HCT116 (cell line): Measurements from ENCODE around the gene NR2C2AP. TPM values are rescaled to one million over a fixed set of nuclear protein-coding genes. Genes with fewer than 3 reads are reported as not detected.

Experiments used
- ATAC-seq: fragments of 200-7000 bp; cut with Tn5 transposase; 2 replicates; pipeline ENCODE4 v1.9.1; 2020; ENCODE audit warnings: mild to moderate bottlenecking, moderate library complexity
- BruUV-seq: library from RNA; stranded (reverse); fragments of 400-500 nt; replicated peaks from 2 replicates; lab custom pipeline; 2021; lab: Mats Ljungman, UMichigan
- CTCF ChIA-PET: fragments of 300-600 bp; sonication (Branson Sonifier 250); formaldehyde crosslinking; loops from one replicate; lab custom pipeline; 2021; ENCODE audit warnings: antibody characterized with exemption; lab: Charles Lee
- POLR2A ChIA-PET: fragments of 300-600, 350-600 bp; sonication (Branson Sonifier 250); formaldehyde crosslinking; loops from one replicate; lab custom pipeline; 2021; ENCODE audit warnings: antibody characterized with exemption; lab: Charles Lee
- RAD21 ChIA-PET, 2 experiments: fragments of 300-600 bp; sonication (Branson Sonifier 250); formaldehyde crosslinking; loops; one replicate each; lab custom pipeline; 2023; ENCODE audit warnings: low total read pairs in 2 of 2; ENCODE audit not compliant: uncharacterized antibody in 2 of 2, unreplicated experiment in 2 of 2, low non-redundant PET in 1 of 2; lab: Charles Lee
- DNase-seq: peaks from one replicate; pipeline ENCODE4 v3.0.0-alpha.2; 2010; ENCODE audit warnings: low read depth, low spot score
- H2AFZ ChIP-seq: fragments of 200-600 bp; shearing (Covaris generic), sonication (generic); 2 replicates; pipeline ENCODE4 v1.6.1; 2017; ENCODE audit warnings: low read depth, mixed run types, mixed read lengths, antibody characterized with exemption, low read length; ENCODE audit not compliant: poor library complexity, severe bottlenecking
- H3K27ac ChIP-seq: 2 replicates; pipeline ENCODE4 v1.5.1; 2012; ENCODE audit warnings: low read depth, low read length
- H3K27me3 ChIP-seq: fragments of 200-600 bp; sonication (generic); 2 replicates; pipeline ENCODE4 v1.6.1; 2016; ENCODE audit warnings: mixed run types, low read length, mixed read lengths; ENCODE audit not compliant: insufficient read depth
- H3K36me3 ChIP-seq, 2 experiments: fragments of 200-500 bp in 1 of 2; fragments of 200-600 bp in 1 of 2; sonication (Bioruptor generic) in 1 of 2; sonication (generic) in 1 of 2; 2 replicates each; pipeline versions ENCODE4 v1.5.1 to v1.6.1; 2014 to 2016; ENCODE audit warnings: low read length in 2 of 2, inconsistent platforms in 1 of 2, mixed read lengths in 1 of 2, mixed run types in 1 of 2; ENCODE audit not compliant: insufficient read depth in 2 of 2, control insufficient read depth in 1 of 2
- H3K4me1 ChIP-seq, 2 experiments: fragments of 200-600 bp in 1 of 2; sonication (generic) in 1 of 2; 2 replicates each; pipeline versions ENCODE4 v1.5.1 to v1.6.1; 2012 to 2017; ENCODE audit warnings: low read length in 2 of 2, inconsistent platforms in 1 of 2, mild to moderate bottlenecking in 1 of 2, mixed read lengths in 1 of 2, mixed run types in 1 of 2, moderate library complexity in 1 of 2; ENCODE audit not compliant: insufficient read depth in 2 of 2, control insufficient read depth in 1 of 2
- H3K4me2 ChIP-seq: fragments of 200-600 bp; sonication (generic); 2 replicates; pipeline ENCODE4 v1.6.1; 2017; ENCODE audit warnings: mixed run types, low read length, mixed read lengths
- H3K4me3 ChIP-seq, 2 experiments: fragments of 200-600 bp in 1 of 2; sonication (generic) in 1 of 2; replicated peaks in 1 of 2; 2 replicates each; pipeline ENCODE4 v1.5.1; 2011 to 2016; ENCODE audit warnings: low read length in 2 of 2, control low read depth in 1 of 2, low read depth in 1 of 2, mild to moderate bottlenecking in 1 of 2, mixed read lengths in 1 of 2, mixed run types in 1 of 2
- H3K79me2 ChIP-seq: fragments of 200-600 bp; sonication (generic); 2 replicates; pipeline ENCODE4 v1.6.1; 2017; ENCODE audit warnings: mild to moderate bottlenecking, mixed run types, low read length, moderate library complexity, mixed read lengths; ENCODE audit not compliant: insufficient read depth
- H3K9ac ChIP-seq: fragments of 200-600 bp; sonication (generic); 2 replicates; pipeline ENCODE4 v1.6.1; 2016; ENCODE audit warnings: low read length, mixed read lengths
- H3K9me2 ChIP-seq: fragments of 200-600 bp; sonication (generic), shearing (Covaris generic); 2 replicates; pipeline ENCODE4 v1.6.1; 2017; ENCODE audit warnings: mixed run types, mild to moderate bottlenecking, moderate library complexity; ENCODE audit not compliant: insufficient read depth
- H3K9me3 ChIP-seq, 2 experiments: fragments of 200-500 bp in 1 of 2; fragments of 200-600 bp in 1 of 2; sonication (Bioruptor generic) in 1 of 2; sonication (generic) in 1 of 2; 2 replicates each; pipeline ENCODE4 v1.6.1; 2014 to 2017; ENCODE audit warnings: low read length in 2 of 2, mixed read lengths in 2 of 2, inconsistent platforms in 1 of 2, low read depth in 1 of 2, mild to moderate bottlenecking in 1 of 2, mixed run types in 1 of 2, moderate library complexity in 1 of 2; ENCODE audit not compliant: control insufficient read depth in 1 of 2, insufficient read depth in 1 of 2
- H4K20me1 ChIP-seq: fragments of 200-600 bp; sonication (generic), shearing (Covaris generic); 2 replicates; pipeline ENCODE4 v1.6.1; 2017; ENCODE audit warnings: mixed run types, mild to moderate bottlenecking, moderate library complexity; ENCODE audit not compliant: insufficient read depth
- CBX3 ChIP-seq: IDR thresholded peaks from 2 replicates; pipeline ENCODE4 v1.6.1; 2012; ENCODE audit warnings: low read depth
- CEBPB ChIP-seq: IDR thresholded peaks from 2 replicates; pipeline ENCODE4 v1.6.1; 2012; ENCODE audit warnings: low read depth
- EGR1 ChIP-seq: IDR thresholded peaks from 2 replicates; pipeline ENCODE4 v1.6.1; 2012; ENCODE audit warnings: low read depth
- ELF1 ChIP-seq: IDR thresholded peaks from 2 replicates; pipeline ENCODE4 v1.6.1; 2012; ENCODE audit warnings: low read depth, borderline replicate concordance
- EZH2 ChIP-seq: fragments of 200-600 bp; sonication (generic); IDR thresholded peaks from 2 replicates; pipeline ENCODE4 v1.6.1; 2017; ENCODE audit warnings: antibody characterized with exemption, mixed run types
- EZH2phosphoT487 ChIP-seq: fragments of 200-600 bp; IDR thresholded peaks from 2 replicates; pipeline ENCODE4 v1.6.1; 2018; ENCODE audit warnings: antibody characterized with exemption, borderline replicate concordance
- FOSL1 ChIP-seq: IDR thresholded peaks from 2 replicates; pipeline ENCODE4 v1.6.1; 2012; ENCODE audit warnings: low read depth
- POLR2A ChIP-seq: IDR thresholded peaks from 2 replicates; pipeline ENCODE4 v1.7.0; 2011; ENCODE audit warnings: borderline replicate concordance; ENCODE audit not compliant: insufficient read depth, insufficient read length; ENCODE audit errors: extremely low read depth
- POLR2AphosphoS5 ChIP-seq: IDR thresholded peaks from 2 replicates; pipeline ENCODE4 v1.6.1; 2011; ENCODE audit warnings: mild to moderate bottlenecking, low read depth, low read length, moderate library complexity
- SIN3A ChIP-seq: IDR thresholded peaks from 2 replicates; pipeline ENCODE4 v1.6.1; 2012; ENCODE audit warnings: low read depth
- SRF ChIP-seq: IDR thresholded peaks from 2 replicates; pipeline ENCODE4 v1.6.1; 2012; ENCODE audit warnings: low read depth
- TCF7L2 ChIP-seq: IDR thresholded peaks from 2 replicates; pipeline ENCODE4 v1.7.0; 2011; ENCODE audit warnings: borderline replicate concordance, inconsistent platforms; ENCODE audit not compliant: insufficient read depth, insufficient read length; ENCODE audit errors: extremely low read depth
- YY1 ChIP-seq: IDR thresholded peaks from 2 replicates; pipeline ENCODE4 v1.6.1; 2011; ENCODE audit warnings: low read length, low read depth, moderate library complexity, mild to moderate bottlenecking; ENCODE audit not compliant: insufficient replicate concordance; ENCODE audit errors: extremely low read depth
- ZFX ChIP-seq: fragments of 450-650 bp; IDR thresholded peaks from 2 replicates; pipeline ENCODE4 v1.6.1; 2017
- ZNF274 ChIP-seq: fragments of 200-500 bp; sonication (Bioruptor generic); IDR thresholded peaks from 2 replicates; pipeline ENCODE4 v1.6.1; 2014; ENCODE audit warnings: mild to moderate bottlenecking, low read depth, low read length, inconsistent platforms
- intact Hi-C: fragments of 100-400 bp; cut with micrococcal nuclease; formaldehyde crosslinking; loops from 2 replicates; pipeline ENCODE4 v1.10.0; 2022
- total RNA-seq: library from RNA; stranded (reverse); gene quantifications from one replicate; pipeline ENCODE4 v1.2.1, GENCODE V29; 2021; ENCODE audit not compliant: unreplicated experiment
- TF ChIP-seq, protein P1 (sequence below): IDR thresholded peaks from 2 replicates; pipeline ENCODE4 v1.6.1; 2012
- TF ChIP-seq, protein P2 (sequence below): IDR thresholded peaks from 2 replicates; pipeline ENCODE4 v1.6.1; 2012; ENCODE audit warnings: low read depth
- TF ChIP-seq, protein P3 (sequence below): IDR thresholded peaks from 2 replicates; pipeline ENCODE4 v1.6.1; 2012

NR2C2AP gene
- total RNA-seq, 1 experiment from 2014 or later = 45.3 TPM

DNA sequence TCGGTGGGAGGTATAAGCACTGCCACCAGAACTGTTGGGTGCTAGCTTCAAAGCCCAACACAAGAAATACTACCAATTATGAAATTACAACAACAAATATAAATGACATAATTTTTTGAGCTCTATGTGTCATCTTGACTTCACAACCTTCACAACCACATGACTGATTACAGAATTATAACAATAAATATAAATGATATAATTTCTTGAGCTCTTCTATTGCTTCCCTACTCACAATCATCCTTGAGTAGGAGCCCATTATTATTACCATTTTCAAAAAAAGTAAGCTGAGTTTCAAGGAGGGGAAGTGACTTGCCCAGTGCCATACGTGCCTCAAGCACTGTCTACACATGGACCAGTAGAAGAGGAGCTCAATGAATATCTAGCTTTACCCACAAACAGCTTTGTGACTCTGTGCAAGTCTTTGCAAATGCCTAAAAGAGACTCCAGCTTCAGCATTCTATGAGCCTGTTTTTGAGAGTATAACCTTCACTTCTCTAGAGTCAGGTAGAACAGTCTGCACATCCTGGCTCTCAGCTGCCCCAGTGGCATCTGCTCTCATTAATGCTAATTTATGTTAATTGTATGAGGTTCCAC, 31.1 kb upstream of the NR2C2AP start:
- H2AFZ ChIP-seq = no peak overlapping the region
- POLR2A ChIA-PET = no interaction called here
- DNase-seq = no peak
- H4K20me1 ChIP-seq = no peaks in the 10 kb centered on the region
- H3K36me3 ChIP-seq = no peaks in the 10 kb centered on the region
- H3K9me2 ChIP-seq = no peaks in the 10 kb centered on the region
- H3K79me2 ChIP-seq = no peaks in the 10 kb centered on the region
- H3K9ac ChIP-seq = no peak overlapping the region
- no peak overlapping the region for H3K4me2 ChIP-seq
- no TSS peak for BruUV-seq
- no peak overlapping the region for H3K27ac ChIP-seq
- H3K27me3 ChIP-seq = peaks cover 4% of the 10 kb centered on the region; the same call in 1 of the 2 replicates
- TF ChIP-seq CBX3 (no peak), SRF (no peak), POLR2AphosphoS5 (no peak), SIN3A (no peak), ZFX (no peak), CEBPB (no peak), TCF7L2 (no peak), YY1 (no peak), FOSL1 (no peak), ZNF274 (no peak), ELF1 (no peak), EZH2phosphoT487 (no peak), EZH2 (no peak), EGR1 (no peak), POLR2A (no peak)
- TF ChIP-seq, protein P1, sequence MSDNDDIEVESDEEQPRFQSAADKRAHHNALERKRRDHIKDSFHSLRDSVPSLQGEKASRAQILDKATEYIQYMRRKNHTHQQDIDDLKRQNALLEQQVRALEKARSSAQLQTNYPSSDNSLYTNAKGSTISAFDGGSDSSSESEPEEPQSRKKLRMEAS = no peak
- TF ChIP-seq, protein P2, sequence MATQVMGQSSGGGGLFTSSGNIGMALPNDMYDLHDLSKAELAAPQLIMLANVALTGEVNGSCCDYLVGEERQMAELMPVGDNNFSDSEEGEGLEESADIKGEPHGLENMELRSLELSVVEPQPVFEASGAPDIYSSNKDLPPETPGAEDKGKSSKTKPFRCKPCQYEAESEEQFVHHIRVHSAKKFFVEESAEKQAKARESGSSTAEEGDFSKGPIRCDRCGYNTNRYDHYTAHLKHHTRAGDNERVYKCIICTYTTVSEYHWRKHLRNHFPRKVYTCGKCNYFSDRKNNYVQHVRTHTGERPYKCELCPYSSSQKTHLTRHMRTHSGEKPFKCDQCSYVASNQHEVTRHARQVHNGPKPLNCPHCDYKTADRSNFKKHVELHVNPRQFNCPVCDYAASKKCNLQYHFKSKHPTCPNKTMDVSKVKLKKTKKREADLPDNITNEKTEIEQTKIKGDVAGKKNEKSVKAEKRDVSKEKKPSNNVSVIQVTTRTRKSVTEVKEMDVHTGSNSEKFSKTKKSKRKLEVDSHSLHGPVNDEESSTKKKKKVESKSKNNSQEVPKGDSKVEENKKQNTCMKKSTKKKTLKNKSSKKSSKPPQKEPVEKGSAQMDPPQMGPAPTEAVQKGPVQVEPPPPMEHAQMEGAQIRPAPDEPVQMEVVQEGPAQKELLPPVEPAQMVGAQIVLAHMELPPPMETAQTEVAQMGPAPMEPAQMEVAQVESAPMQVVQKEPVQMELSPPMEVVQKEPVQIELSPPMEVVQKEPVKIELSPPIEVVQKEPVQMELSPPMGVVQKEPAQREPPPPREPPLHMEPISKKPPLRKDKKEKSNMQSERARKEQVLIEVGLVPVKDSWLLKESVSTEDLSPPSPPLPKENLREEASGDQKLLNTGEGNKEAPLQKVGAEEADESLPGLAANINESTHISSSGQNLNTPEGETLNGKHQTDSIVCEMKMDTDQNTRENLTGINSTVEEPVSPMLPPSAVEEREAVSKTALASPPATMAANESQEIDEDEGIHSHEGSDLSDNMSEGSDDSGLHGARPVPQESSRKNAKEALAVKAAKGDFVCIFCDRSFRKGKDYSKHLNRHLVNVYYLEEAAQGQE = no peak
- TF ChIP-seq, protein P3, sequence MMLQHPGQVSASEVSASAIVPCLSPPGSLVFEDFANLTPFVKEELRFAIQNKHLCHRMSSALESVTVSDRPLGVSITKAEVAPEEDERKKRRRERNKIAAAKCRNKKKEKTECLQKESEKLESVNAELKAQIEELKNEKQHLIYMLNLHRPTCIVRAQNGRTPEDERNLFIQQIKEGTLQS = no peak
- TF ChIP-seq, all 23 proteins: peak for 0
- Histone ChIP-seq H3K4me1 (no peaks in the 10 kb centered on the region), H3K4me3 (no peak overlapping the region), H3K9me3 (peaks cover 10 to 21% of the 10 kb centered on the region in 2 experiments; a peak in 3 of 4 replicates)
- RAD21 ChIA-PET = no interaction called here
- CTCF ChIA-PET = interaction anchor here (0.6 to 0.8 kb wide), 2 partner anchors 9 to 50 kb away, joined by 3 read pairs; no protein-coding TSS in a partner anchor
- ATAC-seq = no peak
- intact Hi-C loops = no loop called here
